GM12875 (cell line): Measurements from ENCODE around the gene WNK2.

Source experiments
- H3K4me3 ChIP-seq: one replicate; pipeline ENCODE4 v1.5.1; 2011; ENCODE audit warnings: low read depth, low read length, control low read depth
- CTCF ChIP-seq: IDR thresholded peaks from 2 replicates; pipeline ENCODE4 v1.5.1; 2011; ENCODE audit warnings: low read depth, mild to moderate bottlenecking, control low read depth, inconsistent platforms, low read length, moderate library complexity, borderline replicate concordance; ENCODE audit not compliant: insufficient read depth

Gene WNK2

GRCh38 chr9:93292288-93292615 lies 108.3 kb downstream of the WNK2 start:
- no peak for TF ChIP-seq CTCF
- no peak overlapping the region for H3K4me3 ChIP-seq

GRCh38 chr9:93292664-93293328 lies 108.9 kb downstream of the WNK2 start:
- no peak for TF ChIP-seq CTCF

GRCh38 chr9:93294011-93294410 lies 110.1 kb downstream of the WNK2 start:
- TF ChIP-seq CTCF = no peak
- H3K4me3 ChIP-seq = no peak overlapping the region

More at GRCh38 chr9:93292664-93293328, 108.9 kb downstream of the WNK2 start:
- H3K4me3 ChIP-seq = no peak overlapping the region

- no peak for TF ChIP-seq CTCF
- no peak overlapping the region for H3K4me3 ChIP-seq
These were observed 111.1 kb downstream of the WNK2 start for GRCh38 chr9:93295031-93295430.

- no peak for TF ChIP-seq CTCF
- no peak overlapping the region for H3K4me3 ChIP-seq
These were observed 111.6 kb downstream of the WNK2 start for GRCh38 chr9:93295456-93296076.

- no peak for TF ChIP-seq CTCF
- no peak overlapping the region for H3K4me3 ChIP-seq
These were observed 113.0 kb downstream of the WNK2 start for GRCh38 chr9:93296889-93297480.
